Mesenteric fat pad (tissue), 1 donor: ENCODE results near the gene AGAP1. TPM values are rescaled to one million over a fixed set of nuclear protein-coding genes. Genes with fewer than 3 reads are reported as not detected.

Experiments used
- DNase-seq: peaks from one replicate; pipeline ENCODE4 v3.0.0-alpha.2; 2020; ENCODE audit warnings: low spot score
- total RNA-seq: library from RNA; stranded (reverse); fragmentation: NEBNext Ultra II Directional; extraction: Animal tissue kit (Norgen Biotek cat#: 25700); gene quantifications from one replicate; pipeline ENCODE4 v1.2.1, GENCODE V29; 2021
- donor health status: DM: yes; HTN: yes; CAD: no.

Gene AGAP1
- total RNA-seq, 1 donor from 2014 or later, result 26.5 TPM

DNA sequence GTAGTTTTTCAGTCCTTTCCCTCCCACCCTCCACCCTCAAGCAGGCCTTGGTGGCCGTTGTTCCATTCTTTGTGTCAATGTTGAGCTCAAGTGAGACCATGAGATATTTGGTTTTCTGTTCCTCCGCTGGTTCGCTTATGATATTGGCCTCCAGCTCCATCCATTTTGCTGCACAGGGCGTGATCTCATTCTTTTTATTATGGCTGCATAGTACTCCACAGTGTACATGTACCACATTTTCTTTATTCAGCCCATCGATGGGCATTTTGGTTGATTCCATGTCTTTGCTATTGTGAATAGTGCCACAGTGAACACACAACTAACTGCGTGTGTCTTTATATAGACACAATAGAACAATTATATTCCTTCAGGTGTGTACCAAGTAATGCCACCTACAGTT, 14.1 kb downstream of the AGAP1 start:
- DNase-seq, result no peak

DNA sequence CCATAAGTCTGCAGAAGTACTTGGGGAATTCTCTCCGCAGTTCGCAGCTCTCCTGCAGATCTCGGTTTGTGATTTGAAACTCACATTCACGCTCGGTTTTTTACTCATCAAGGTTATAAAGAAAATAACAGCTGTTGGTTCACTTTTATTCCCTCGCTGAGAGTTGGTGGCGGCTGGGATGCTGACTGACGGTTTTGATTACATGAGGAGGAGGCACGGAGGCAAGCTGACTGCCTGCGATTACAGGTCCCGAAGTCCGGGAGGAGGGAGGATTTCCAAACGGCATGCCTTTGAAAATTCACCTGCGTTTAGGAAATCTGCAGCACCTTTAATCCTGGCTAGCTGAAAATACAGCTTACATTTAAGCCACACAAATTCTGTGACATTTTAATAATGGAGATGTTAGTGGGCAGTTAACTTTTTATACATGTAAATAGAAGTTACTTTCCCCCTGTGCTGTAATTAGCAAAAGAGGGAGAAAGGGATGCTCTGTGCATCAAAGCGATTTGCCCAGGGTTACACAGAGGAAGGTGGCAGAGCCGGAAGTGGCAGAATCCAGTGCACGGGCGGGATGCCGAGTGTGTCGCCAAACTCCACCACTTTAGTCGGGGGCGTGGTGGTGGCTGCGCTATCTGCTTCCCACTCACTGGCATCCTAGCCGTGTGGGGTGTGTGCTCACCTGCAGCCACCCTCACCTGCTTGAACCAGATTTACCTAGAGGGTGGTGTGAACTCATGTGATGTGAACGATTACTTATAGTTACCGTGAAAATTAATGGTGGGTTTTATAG, 14.7 kb downstream of the AGAP1 start:
- no peak for DNase-seq

DNA sequence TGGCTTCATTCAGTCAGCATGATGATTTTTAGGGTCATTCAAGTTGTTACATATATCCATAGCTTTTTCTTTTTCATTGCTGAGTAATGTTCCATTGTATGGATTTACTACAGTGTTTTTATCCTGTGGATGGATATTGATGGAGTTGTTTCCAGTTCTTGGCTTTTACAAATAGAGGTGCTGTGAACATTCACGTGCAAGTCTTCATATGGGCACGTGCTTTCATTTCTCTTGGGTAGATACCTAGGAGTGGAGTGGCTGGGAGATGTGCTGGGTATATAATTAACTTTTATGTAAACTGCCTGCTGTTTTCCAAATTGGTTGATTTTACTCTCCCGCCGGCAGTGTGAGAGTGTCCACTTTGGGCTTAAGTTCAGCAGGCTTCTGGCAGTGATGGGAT, 16.5 kb downstream of the AGAP1 start:
- DNase-seq, result no peak

DNA sequence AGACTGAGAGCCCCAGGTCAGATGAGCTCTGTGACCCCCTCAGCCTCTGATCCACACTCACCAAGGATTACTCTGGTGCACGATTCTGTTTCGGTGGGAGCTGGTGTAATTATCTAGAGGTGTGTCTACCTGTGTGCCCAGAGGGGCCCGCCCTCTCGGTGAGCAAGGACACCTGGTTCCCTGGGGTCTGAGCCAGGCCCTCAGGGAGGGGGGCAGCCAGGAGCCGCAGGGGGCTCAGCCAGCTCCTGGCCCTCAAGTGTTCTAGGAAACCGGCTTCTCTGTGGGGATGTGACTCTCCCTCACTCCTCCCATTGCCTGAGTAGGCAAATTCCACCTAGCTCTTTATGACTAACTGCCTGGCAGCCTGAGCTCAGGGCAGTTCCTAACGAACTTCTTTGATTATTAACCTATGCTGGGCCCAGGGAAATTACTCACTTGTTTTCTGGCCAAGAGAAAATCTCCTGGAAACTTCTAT, 17.4 kb downstream of the AGAP1 start:
- DNase-seq, result no peak

DNA sequence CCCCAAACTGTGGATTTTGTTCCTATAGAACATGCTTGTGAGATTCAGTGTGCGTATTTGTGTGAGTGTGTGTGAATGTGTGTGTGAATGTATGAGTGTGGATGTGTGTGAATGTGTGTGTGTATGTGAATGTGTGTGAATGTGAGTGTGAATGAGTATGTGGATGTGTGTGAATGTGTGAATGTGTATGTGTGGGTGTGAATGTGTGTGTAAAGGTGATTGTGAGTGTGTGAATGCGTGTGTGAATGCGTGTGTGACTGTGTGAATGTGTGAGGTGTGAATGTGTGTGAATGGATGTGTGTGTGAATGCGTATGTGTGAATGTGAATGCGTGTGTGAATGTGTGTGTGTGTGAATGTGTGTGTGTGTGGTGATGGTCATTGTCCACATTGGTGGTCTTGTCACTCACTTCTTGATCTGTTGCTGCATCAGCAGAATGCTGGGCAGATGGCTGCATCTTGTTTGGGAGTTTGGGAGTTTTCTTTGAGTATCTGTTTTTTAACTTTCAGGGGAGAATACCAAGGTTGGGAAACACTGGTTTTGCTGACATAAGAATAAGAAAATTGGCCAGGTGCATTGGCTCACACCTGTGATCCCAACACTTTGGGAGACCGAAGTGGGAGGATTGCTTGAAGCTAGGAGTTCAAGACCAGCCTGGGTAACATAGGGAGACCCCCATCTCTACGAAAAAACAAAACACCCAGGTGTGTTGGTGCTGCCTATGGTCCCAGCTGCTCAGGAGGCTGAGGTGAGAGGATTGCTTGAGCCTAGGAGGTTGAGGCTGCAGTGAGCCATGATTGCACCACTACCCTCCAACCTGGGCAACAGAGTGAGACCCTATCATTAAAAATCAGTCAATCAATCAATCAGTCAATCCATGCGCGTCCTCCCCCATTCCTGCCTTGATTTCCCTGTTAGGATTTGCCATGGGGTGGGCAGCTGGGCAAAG, 18.2 kb downstream of the AGAP1 start:
- no peak for DNase-seq

DNA sequence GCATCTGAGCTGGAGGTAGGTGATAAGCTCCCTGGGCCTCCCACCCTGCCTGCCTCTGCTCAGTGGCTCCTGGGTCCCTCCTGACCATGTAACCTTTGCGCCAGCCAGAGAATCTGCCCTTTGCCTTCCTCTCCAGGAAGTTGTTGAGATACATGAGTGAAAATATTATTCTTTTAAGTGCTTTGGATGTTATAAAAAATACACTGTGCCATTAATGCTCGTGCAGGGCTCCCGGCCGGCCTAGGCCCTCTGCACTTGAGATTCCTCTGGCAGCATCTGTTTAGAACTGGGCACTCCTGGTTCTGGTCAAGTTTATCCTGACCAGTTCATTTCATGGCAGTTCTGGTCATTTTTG, 18.8 kb downstream of the AGAP1 start:
- no peak for DNase-seq

DNA sequence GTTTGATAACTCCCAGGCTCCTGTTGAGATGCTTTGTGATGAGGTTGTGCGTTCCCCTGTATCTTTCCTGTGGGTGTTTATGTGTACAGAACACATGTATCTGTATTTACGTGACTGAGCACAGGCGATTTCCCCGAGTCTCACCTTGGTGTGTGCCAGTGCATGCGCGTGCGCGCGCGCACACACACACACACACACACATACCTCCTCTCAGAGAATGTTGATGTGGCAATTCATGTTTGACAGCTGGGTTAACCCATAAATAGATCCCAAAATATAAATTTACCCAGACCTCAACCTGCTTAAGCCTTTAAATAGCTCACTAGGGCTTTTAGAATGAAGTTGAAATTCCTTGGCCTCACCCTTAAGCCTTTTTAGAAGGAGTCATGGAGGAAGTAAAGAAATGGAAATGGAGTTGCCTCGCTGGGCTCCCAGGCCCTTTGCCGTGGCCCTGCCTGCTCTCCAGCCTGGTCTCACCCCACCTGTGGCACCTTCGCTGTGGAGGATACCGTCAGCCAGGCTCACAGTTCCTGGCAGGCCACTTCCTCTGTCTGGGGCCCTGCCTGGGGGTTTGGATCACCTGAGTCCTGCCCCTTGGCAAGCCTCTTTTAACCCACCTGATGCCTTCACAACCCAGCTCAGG, 20.3 kb downstream of the AGAP1 start:
- DNase-seq, result no peak

DNA sequence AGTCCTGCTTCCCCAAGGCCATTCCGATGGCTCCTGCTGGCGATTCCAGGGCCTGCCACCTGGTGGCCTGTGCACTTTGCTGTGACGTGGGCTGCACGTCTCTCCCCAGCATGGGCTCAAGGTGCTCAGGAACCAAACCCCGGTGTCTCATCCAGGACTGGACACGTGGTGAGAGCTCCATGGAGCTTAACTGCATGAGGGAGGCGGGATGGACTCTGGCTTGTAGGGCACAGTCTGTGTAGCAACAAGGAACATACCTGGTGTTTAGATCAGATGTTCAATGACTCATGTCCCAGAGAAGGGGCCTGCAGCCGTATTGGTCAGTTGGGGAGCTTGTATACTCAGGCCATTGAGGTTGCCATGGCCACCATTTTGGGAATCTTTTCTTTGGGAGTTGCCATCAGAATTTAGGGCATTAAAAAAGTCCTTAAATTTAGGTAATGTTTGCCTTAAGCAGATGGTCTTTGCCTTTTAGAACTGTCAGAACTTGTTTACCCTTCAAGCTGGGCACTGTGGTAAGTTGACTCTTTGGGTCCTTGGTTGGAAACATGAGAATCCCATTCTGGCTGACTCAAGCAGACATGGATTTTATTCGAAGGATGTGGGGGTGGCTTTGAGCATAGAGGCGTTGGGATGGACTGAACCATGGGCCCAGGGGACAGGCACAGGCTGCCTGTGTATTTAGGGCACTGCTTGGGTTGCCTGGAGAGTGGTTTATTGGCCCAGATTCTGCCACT, 21.0 kb downstream of the AGAP1 start:
- DNase-seq, result no peak

DNA sequence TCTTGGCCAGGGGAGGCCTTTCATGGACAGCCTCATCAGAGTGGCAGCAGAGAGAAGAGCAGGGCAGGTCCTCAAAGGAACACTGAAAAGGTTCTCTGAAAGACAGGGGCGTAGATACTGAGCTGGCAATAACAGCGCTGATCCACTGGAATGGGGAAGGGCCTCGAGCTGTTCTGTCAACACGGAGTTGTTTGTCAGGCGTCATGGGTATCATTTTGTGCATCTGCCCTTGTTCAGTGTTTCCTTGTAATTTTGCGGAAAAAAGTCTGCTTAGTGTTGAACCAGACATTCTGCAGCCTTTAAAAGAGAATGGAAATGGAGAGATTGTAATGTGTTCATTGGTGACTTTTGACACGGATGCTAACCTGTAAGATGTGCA, 21.5 kb downstream of the AGAP1 start:
- DNase-seq, result no peak

DNA sequence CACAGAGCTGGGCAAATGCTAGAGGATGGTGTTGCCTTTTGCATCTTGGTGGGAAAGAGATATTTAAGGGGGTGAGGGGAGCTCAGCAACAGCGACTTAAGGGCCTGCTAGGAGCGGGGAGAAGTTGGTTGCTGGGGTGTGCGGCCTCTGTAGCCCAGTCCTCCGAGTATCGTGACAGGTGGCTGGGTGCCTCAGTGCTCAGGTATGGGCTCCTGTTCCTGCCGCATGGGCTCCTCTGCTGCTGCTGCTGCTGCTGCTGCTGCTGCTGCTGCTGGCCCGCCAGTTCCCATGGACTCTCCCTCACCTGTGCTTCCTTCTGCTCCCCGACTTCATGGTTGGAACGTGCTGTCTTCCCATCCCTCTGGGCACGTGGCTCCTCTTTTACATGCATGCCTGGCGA, 22.0 kb downstream of the AGAP1 start:
- no peak for DNase-seq

DNA sequence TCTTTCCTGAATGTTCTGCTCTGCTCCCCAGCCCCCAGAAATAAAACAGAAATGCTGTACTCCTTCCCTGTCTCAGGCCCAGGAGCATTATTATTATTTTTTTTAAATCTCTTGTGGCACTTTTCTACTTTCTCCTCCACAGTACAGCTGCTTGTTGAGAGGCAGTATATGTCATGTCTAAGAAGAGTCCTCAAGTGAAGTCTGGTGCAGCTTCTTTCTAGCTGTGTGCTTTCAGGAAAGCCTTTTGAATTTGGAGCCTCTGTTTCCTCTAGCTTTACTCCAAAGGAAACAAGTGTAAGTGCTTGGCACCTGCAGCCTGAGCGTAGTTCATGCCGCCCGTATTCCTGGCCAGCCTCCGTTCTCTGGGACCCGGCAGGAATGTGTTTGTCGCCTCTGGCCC, 22.4 kb downstream of the AGAP1 start:
- no peak for DNase-seq

DNA sequence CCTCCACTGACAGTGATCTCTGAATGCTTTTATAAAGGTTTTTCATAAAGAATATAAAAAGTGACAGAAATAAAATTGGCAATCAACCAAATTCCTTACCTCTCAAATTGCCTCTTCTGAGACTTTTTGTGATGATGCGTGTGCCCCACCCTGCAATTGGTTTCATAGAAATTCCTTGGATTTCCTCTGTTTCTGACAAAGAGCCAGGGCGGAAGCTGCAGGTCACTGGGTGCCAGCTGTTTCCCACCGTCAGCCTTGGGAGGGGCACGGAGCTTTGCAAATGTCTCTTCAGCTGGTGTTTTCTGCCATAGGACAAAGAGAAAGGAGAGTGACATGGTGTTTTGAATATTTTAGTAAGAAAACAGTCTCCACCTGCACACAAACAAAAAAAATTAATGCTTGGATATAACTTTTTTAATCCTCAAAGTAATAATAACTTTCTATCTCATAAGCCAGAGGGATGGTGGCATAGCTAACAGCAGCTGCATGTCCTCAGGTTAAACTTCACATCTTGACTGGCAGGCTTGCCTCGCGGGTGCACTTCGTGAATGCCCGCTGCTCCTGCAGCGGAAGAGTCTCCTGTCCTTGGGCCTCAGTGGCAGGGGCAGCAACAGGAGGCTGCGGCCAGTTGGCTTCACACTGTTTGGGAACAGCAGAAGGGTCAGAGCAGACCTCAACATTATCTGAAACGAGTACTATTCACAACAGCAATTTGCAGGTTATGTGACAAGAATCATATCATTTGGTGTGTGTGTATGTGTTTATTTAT, 24.7 kb downstream of the AGAP1 start:
- no peak for DNase-seq

DNA sequence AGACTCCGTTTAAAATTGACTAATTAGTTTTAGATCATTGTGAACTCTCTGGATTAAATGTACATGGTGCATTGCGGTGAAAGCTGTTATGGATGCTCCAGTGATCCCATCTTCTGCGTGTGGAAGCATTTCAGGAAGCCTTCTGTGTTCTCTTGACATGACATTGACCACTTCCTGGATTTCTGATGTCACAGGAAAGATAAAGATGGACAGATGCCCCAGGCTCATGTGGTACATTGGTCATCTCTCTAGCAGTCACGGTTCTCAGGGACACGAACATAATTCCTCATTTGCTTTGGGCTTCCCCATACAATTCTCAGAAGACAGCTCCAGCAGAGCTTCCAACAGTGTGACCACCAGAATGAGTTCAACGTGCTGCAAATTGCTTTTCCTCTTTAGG, 26.9 kb downstream of the AGAP1 start:
- DNase-seq, result no peak

DNA sequence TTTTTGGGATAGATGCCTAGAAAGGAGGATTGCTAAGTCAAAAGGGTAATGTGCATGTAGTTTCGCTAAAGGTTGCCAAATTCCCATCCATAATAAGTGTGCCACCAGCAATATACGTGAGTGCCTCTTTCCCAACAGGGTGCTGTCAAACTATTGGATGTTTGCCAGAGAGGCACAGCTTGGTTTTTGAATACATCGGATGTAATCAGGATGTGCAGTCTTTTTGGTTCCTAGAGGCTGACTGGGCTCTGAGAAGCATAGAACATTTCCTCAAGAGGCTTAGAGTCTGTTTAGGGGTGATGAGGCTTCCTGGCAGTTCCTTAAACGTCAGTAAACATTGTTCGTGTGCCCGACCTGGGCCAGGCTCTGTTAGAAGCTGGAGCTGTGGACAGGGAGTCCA, 28.0 kb downstream of the AGAP1 start:
- DNase-seq, result no peak

DNA sequence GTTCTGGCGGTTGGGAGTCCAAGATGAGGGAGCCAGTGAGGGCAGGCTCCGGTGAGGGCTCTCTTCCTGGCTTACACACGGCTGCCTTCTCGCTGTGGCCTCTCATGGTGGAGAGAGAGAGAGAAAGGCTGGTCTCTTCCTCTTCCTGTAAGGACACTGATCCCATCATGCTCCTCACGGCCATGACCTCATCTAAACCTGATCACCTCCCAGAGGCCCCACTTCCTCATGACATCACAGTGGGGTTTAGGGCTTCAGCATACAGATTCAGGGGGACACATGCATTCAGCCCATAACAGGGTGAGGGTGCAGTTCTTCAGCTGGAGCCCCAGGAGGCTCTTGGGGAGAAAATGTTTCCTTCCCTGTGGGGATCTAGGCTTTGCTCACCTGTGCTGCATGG, 29.2 kb downstream of the AGAP1 start:
- DNase-seq, result no peak

DNA sequence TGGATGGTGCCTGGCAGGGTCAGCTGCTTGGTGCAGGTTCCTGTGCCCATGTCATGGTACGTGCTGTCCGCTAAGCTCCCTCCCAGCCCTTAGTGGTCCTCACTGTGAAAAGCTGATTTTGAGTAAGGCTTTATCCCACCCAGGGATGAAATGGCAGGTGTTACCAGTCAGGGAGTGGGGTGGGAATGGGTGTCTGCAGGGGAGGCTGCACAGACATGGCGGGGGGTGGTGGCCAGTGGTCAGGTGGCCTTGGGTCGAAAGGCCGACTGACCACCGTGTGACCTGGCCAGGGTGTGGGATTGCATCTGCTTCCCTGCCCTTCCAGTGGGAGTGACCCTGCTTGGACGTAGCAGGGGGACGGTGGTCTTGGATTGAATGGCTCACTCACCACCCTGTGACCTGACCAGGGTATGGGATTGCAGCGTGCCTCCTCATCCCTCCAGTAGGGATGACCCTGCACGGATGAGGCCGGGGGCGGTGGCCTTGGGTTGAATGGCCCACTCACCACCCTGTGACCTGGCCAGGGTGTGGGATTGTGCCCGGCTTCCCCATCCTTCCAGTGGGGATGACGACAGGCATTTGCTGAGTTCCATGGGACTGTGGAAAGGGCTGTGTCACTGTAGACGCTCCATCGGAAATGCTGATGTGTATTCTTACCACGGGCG, 29.8 kb downstream of the AGAP1 start:
- no peak for DNase-seq

DNA sequence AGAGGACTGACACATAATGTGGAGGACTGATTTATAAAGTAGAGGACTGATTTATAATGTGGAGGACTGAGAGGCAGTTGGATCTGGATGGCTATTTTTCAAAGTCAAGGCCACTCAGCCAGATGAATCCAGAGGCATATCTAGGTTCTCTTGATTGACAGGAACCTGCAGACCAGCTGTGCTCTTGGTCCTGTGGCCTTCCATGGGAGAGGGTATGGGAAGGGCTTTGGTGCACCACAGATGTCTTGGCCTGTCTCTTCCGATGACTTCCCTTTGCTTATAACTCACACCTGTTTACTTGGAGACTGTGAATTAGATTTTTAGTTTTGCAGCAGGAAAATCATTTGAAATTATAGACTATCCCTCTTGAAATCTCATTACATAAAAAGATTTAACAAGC, 32.3 kb downstream of the AGAP1 start:
- DNase-seq, result no peak

DNA sequence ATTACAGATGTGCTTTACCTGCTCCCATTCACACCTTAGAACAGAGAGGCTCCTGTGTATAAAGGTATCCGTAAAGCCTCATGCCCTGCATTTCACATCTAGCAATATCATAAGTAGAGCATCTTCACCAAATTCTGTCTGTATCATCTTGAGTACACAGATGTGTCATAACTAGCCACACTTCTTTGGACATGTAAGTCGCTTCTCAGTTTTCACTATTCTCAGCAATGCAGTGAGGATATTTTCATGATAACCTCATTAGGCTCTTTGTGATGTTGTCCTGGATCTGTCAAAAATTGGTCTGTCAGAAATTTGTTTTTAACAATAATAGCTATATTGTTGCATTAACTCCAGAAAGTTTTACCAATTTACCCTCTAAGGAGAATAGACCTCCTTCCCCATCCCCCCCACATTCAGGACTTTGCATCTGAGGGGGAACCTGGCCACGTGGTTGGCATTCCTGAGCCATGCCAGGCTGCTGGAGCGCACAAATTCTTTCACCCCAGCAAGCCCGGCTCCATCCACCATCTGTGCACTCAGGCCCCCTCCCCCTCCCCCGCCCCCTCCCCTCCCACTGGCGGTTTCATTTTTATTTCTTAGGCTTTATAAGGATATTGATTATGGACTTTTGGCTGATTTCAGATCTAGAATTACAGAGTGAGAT, 34.1 kb downstream of the AGAP1 start:
- DNase-seq, result no peak

DNA sequence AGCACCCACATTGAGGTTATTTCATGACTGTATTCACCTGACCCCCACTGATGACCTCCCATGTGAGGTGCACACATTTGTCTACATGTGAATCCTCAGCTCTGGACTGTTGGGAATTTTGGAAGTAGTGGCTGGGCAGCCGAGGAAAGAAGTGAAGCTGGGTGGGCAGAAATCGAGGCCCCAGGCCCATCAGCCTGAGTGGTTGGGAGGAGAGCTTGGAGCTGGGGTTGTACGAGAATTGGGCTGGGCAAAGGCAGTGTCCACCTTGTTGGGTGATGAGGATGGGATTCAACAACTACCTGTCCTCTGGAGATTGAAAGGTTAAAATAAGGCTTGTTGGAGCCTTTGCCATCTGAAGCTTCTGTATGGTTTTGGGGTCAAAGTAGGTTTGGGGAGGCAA, 35.8 kb downstream of the AGAP1 start:
- no peak for DNase-seq
